ENCODE results near the gene SPATA2L.

DNA sequence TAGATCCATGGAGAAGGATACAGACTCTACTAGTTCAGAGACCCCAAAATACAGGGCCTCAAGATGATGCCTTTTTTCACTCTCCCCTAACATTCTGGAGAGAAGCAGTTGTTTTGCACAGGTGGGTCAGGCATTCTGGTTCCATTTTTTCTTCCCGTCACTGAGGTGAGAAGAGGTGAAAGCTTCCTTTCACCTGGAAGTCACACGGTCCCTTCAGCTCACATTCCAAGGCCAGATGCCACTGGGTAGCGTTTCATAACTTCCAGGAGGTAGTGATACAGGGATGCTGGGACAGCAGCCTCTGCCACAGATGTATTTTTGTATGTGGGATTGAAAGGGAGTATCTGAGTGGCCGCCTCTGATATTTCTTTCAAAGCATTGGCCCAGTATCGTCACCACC lies 13.1 kb downstream of the SPATA2L start:
- TF ChIP-seq TCF7 (IDR thresholded peaks at IDR 0.05; ENCODE audit: borderline replicate concordance) (no peak), ZNF622 (IDR thresholded peaks at IDR 0.05) (no peak), POLR2A (IDR thresholded peaks at IDR 0.05; ENCODE audit: low read depth, low read length) (no peak), EGR1 (IDR thresholded peaks at IDR 0.05; ENCODE audit: borderline replicate concordance in 1 of 2, low read depth in 2 of 2, low read length in 2 of 2) (no peak), RELA (IDR thresholded peaks at IDR 0.05; ENCODE audit: borderline replicate concordance, partially characterized antibody) (no peak), MAX (IDR thresholded peaks at IDR 0.05; ENCODE audit: low read depth, low read length) (no peak), RAD21 (IDR thresholded peaks at IDR 0.05; ENCODE audit: insufficient read depth, low read depth, low read length) (no peak), NFYB (IDR thresholded peaks at IDR 0.05; ENCODE audit: insufficient read depth, low read depth, low read length) (no peak), EZH2 (IDR thresholded peaks at IDR 0.05; ENCODE audit: borderline replicate concordance, control insufficient read depth, low read depth, low read length) (no peak), EP300 (IDR thresholded peaks at IDR 0.05; ENCODE audit: borderline replicate concordance in 1 of 2, control insufficient read depth in 1 of 2, low read depth in 2 of 2, low read length in 2 of 2) (no peak)
- TF ChIP-seq, protein P1, sequence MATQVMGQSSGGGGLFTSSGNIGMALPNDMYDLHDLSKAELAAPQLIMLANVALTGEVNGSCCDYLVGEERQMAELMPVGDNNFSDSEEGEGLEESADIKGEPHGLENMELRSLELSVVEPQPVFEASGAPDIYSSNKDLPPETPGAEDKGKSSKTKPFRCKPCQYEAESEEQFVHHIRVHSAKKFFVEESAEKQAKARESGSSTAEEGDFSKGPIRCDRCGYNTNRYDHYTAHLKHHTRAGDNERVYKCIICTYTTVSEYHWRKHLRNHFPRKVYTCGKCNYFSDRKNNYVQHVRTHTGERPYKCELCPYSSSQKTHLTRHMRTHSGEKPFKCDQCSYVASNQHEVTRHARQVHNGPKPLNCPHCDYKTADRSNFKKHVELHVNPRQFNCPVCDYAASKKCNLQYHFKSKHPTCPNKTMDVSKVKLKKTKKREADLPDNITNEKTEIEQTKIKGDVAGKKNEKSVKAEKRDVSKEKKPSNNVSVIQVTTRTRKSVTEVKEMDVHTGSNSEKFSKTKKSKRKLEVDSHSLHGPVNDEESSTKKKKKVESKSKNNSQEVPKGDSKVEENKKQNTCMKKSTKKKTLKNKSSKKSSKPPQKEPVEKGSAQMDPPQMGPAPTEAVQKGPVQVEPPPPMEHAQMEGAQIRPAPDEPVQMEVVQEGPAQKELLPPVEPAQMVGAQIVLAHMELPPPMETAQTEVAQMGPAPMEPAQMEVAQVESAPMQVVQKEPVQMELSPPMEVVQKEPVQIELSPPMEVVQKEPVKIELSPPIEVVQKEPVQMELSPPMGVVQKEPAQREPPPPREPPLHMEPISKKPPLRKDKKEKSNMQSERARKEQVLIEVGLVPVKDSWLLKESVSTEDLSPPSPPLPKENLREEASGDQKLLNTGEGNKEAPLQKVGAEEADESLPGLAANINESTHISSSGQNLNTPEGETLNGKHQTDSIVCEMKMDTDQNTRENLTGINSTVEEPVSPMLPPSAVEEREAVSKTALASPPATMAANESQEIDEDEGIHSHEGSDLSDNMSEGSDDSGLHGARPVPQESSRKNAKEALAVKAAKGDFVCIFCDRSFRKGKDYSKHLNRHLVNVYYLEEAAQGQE (IDR thresholded peaks at IDR 0.05; ENCODE audit: low read depth, low read length): no peak
- TF ChIP-seq, protein P2, sequence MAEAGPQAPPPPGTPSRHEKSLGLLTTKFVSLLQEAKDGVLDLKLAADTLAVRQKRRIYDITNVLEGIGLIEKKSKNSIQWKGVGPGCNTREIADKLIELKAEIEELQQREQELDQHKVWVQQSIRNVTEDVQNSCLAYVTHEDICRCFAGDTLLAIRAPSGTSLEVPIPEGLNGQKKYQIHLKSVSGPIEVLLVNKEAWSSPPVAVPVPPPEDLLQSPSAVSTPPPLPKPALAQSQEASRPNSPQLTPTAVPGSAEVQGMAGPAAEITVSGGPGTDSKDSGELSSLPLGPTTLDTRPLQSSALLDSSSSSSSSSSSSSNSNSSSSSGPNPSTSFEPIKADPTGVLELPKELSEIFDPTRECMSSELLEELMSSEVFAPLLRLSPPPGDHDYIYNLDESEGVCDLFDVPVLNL (IDR thresholded peaks at IDR 0.05; ENCODE audit: low read depth, low read length): no peak
- TF ChIP-seq, protein P3, sequence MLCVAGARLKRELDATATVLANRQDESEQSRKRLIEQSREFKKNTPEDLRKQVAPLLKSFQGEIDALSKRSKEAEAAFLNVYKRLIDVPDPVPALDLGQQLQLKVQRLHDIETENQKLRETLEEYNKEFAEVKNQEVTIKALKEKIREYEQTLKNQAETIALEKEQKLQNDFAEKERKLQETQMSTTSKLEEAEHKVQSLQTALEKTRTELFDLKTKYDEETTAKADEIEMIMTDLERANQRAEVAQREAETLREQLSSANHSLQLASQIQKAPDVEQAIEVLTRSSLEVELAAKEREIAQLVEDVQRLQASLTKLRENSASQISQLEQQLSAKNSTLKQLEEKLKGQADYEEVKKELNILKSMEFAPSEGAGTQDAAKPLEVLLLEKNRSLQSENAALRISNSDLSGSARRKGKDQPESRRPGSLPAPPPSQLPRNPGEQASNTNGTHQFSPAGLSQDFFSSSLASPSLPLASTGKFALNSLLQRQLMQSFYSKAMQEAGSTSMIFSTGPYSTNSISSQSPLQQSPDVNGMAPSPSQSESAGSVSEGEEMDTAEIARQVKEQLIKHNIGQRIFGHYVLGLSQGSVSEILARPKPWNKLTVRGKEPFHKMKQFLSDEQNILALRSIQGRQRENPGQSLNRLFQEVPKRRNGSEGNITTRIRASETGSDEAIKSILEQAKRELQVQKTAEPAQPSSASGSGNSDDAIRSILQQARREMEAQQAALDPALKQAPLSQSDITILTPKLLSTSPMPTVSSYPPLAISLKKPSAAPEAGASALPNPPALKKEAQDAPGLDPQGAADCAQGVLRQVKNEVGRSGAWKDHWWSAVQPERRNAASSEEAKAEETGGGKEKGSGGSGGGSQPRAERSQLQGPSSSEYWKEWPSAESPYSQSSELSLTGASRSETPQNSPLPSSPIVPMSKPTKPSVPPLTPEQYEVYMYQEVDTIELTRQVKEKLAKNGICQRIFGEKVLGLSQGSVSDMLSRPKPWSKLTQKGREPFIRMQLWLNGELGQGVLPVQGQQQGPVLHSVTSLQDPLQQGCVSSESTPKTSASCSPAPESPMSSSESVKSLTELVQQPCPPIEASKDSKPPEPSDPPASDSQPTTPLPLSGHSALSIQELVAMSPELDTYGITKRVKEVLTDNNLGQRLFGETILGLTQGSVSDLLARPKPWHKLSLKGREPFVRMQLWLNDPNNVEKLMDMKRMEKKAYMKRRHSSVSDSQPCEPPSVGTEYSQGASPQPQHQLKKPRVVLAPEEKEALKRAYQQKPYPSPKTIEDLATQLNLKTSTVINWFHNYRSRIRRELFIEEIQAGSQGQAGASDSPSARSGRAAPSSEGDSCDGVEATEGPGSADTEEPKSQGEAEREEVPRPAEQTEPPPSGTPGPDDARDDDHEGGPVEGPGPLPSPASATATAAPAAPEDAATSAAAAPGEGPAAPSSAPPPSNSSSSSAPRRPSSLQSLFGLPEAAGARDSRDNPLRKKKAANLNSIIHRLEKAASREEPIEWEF (IDR thresholded peaks at IDR 0.05; ENCODE audit: insufficient replicate concordance, low read depth, low read length): no peak
